A172 (cell line): ENCODE measurements around the gene PPARG. TPM values are rescaled to one million over a fixed set of nuclear protein-coding genes. Genes with fewer than 3 reads are reported as not detected.
"Not testable (repeated sequence)": the region's sequence is repeated elsewhere in the genome, so short reads cannot be mapped to it uniquely, and the experiment has no call there.

Experiments
- DNase-seq: peaks from one replicate; pipeline ENCODE4 v3.0.0-alpha.2; 2015; ENCODE audit warnings: low spot score
- total RNA-seq: library from RNA; depleted of rRNA; stranded (reverse); fragments of >200 nt; shearing (Covaris generic); gene quantifications from 2 replicates; pipeline ENCODE4 v1.2.3, GENCODE V29; 2014

The PPARG gene
- total RNA-seq, 1 experiment from 2014 or later: 11.9 TPM

GRCh38 chr3:12440927-12441714, 152.3 kb downstream of the PPARG start:
- DNase-seq: no peak

GRCh38 chr3:12442654-12443501, 154.0 kb downstream of the PPARG start:
- peak; percentile 80 for DNase-seq

GRCh38 chr3:12443781-12444522, 155.1 kb downstream of the PPARG start:
- DNase-seq: no peak

GRCh38 chr3:12444582-12445471, 156.0 kb downstream of the PPARG start:
- DNase-seq: peak; percentile 96

- no peak for DNase-seq
Measured at GRCh38 chr3:12445523-12446240, 156.8 kb downstream of the PPARG start.

GRCh38 chr3:12446298-12446697, 157.4 kb downstream of the PPARG start:
- DNase-seq: no peak

- no peak for DNase-seq
Measured at GRCh38 chr3:12447075-12447474, 158.2 kb downstream of the PPARG start.

GRCh38 chr3:12448404-12449202, 159.7 kb downstream of the PPARG start:
- not testable (repeated sequence) for DNase-seq

GRCh38 chr3:12449889-12450682, 161.2 kb downstream of the PPARG start:
- DNase-seq: no peak

GRCh38 chr3:12451481-12451880, 162.6 kb downstream of the PPARG start:
- no peak for DNase-seq

- no peak for DNase-seq
Measured at GRCh38 chr3:12451960-12452359, 163.1 kb downstream of the PPARG start.

GRCh38 chr3:12452361-12453330, 163.8 kb downstream of the PPARG start:
- DNase-seq: no peak

- DNase-seq: no peak
Measured at GRCh38 chr3:12454076-12454815, 165.4 kb downstream of the PPARG start.

- DNase-seq: peak; percentile 27
Measured at GRCh38 chr3:12454816-12455121, 165.9 kb downstream of the PPARG start.

GRCh38 chr3:12455740-12456139, 166.9 kb downstream of the PPARG start:
- DNase-seq: no peak

GRCh38 chr3:12456441-12456840, 167.6 kb downstream of the PPARG start:
- DNase-seq: no peak

GRCh38 chr3:12457380-12457779, 168.5 kb downstream of the PPARG start:
- DNase-seq: not testable (repeated sequence)
